Measurements from ENCODE around the gene TSPAN18. TPM values are rescaled to one million over a fixed set of nuclear protein-coding genes. Genes with fewer than 3 reads are reported as not detected.

TSPAN18 gene
- total and polyA plus RNA-seq, 2 experiments from 2014 or later = 68.6 to 82.8 TPM

GRCh38 chr11:44832452-44832851, 105.7 kb downstream of the TSPAN18 start:
- Histone ChIP-seq H3K27ac (no peak overlapping the region), H3K36me3 (no peaks in the 10 kb centered on the region), H3K9me3 (ENCODE audit: low read depth) (no peaks in the 10 kb centered on the region), H3K4me3 (no peak overlapping the region), H3K27me3 (no peaks in the 10 kb centered on the region), H3K4me1 (ENCODE audit: low read depth) (peaks cover 5% of the 10 kb centered on the region)
- DNase-seq (ENCODE audit: low read depth in 1 of 2, low spot score in 1 of 2) = no peak
- no peak for TF ChIP-seq CTCF (IDR thresholded peaks at IDR 0.05; ENCODE audit: low read depth, low read length)

GRCh38 chr11:44833221-44833876, 106.6 kb downstream of the TSPAN18 start:
- H3K4me1 ChIP-seq (ENCODE audit: low read depth) = peaks cover 5% of the 10 kb centered on the region
- TF ChIP-seq CTCF (IDR thresholded peaks at IDR 0.05; ENCODE audit: low read depth, low read length) = no peak
- no peaks in the 10 kb centered on the region for H3K9me3 ChIP-seq (ENCODE audit: low read depth)
- no peaks in the 10 kb centered on the region for H3K36me3 ChIP-seq
- no peaks in the 10 kb centered on the region for H3K27me3 ChIP-seq
- no peak overlapping the region for H3K4me3 ChIP-seq
- peak overlapping the region; percentile 48 for H3K27ac ChIP-seq
- DNase-seq (ENCODE audit: low read depth in 1 of 2, low spot score in 1 of 2) = no peak

- no peak for TF ChIP-seq CTCF (IDR thresholded peaks at IDR 0.05; ENCODE audit: low read depth, low read length)
- Histone ChIP-seq H3K4me3 (no peak overlapping the region), H3K27ac (peak overlapping the region; percentile 48)
Measured at GRCh38 chr11:44833877-44834452, 107.2 kb downstream of the TSPAN18 start.

GRCh38 chr11:44834846-44835245, 108.1 kb downstream of the TSPAN18 start:
- TF ChIP-seq CTCF (IDR thresholded peaks at IDR 0.05; ENCODE audit: low read depth, low read length) = no peak
- no peak overlapping the region for H3K4me3 ChIP-seq
- H3K27me3 ChIP-seq = no peaks in the 10 kb centered on the region
- no peaks in the 10 kb centered on the region for H3K9me3 ChIP-seq (ENCODE audit: low read depth)
- no peak overlapping the region for H3K27ac ChIP-seq
- H3K4me1 ChIP-seq (ENCODE audit: low read depth) = peaks cover 5% of the 10 kb centered on the region
- no peaks in the 10 kb centered on the region for H3K36me3 ChIP-seq
- no peak for DNase-seq (ENCODE audit: low read depth in 1 of 2, low spot score in 1 of 2)

More at GRCh38 chr11:44833877-44834452, 107.2 kb downstream of the TSPAN18 start:
- H3K4me1 ChIP-seq (ENCODE audit: low read depth) = peaks cover 5% of the 10 kb centered on the region
- H3K36me3 ChIP-seq = no peaks in the 10 kb centered on the region
- H3K9me3 ChIP-seq (ENCODE audit: low read depth) = no peaks in the 10 kb centered on the region
- no peaks in the 10 kb centered on the region for H3K27me3 ChIP-seq
- no peak for DNase-seq (ENCODE audit: low read depth in 1 of 2, low spot score in 1 of 2)

GRCh38 chr11:44835296-44835695, 108.5 kb downstream of the TSPAN18 start:
- no peak for TF ChIP-seq CTCF (IDR thresholded peaks at IDR 0.05; ENCODE audit: low read depth, low read length)
- H3K36me3 ChIP-seq = no peaks in the 10 kb centered on the region
- peaks cover 5% of the 10 kb centered on the region for H3K4me1 ChIP-seq (ENCODE audit: low read depth)
- H3K27me3 ChIP-seq = no peaks in the 10 kb centered on the region
- no peak for DNase-seq (ENCODE audit: low read depth in 1 of 2, low spot score in 1 of 2)
- no peak overlapping the region for H3K27ac ChIP-seq
- H3K4me3 ChIP-seq = no peak overlapping the region
- H3K9me3 ChIP-seq (ENCODE audit: low read depth) = no peaks in the 10 kb centered on the region

Data from cardiac muscle cell (in vitro differentiated cells and primary cell).